CD1c-positive myeloid dendritic cell (primary cell): Measurements from ENCODE around the gene SUFU.

Experiments
- DNase-seq: peaks from one replicate; pipeline ENCODE4 v3.0.0-alpha.2; 2016; ENCODE audit errors: extremely low spot score

Gene SUFU

DNA sequence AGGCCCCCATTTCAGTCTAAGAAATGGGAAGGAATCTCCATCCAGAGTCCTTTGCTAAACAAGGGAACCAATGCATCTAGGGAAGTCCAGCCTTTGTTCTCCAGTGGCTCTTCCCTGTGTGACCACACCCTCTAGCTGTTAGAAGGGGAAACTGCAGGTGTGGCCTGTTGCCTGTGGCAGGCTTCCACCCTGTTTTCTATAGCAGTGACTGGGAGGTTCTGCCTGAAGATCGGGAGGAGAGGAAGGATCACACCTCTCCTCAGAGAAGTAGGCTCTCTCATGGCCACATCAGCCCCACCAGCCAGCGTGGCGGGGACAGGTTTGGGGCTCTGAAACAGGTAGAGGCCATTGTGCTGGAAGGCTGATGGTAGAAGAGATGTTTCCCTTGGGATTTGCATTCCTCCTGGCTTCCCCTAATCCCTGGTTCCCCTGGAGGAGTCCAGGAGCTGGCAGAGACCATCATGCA, 92.8 kb downstream of the SUFU start:
- DNase-seq = peak; percentile 49

DNA sequence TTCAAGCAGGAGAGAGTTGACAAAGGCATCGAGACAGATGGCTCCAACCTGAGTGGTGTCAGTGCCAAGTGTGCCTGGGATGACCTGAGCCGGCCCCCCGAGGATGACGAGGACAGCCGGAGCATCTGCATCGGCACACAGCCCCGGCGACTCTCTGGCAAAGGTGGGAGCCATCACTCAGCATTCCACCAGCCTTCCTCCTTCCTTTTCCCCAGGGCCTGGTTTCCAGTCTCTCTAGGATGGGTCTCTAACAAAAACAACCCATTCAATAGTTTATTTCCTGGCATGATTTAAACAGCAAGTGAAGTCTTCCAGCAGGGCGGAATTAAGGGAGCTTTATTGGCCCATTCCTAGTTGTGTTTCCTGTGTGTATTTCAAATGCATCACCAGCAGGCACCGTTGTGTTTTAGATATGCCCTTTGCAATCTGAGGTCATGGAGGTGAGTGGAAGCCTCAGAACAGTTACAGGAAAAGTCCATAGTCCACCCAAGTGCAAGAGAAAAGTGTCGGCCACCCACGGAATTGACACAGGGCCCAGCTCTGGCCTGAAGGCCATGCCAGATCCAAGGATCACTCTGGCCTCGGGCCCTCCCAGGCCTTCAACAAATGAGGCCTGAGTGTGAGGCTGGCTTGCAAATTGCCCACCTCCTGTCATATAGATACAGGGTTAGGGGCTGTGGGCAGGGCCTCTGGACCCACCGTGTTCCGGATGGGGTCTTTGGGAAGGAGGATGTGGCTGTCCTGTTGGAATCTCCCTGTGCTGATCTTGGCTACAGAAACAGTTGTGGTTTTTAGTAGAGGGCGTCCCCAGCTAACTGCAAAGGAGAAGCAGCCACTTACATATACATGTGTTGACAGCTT, 93.6 kb downstream of the SUFU start:
- no peak for DNase-seq

- no peak for DNase-seq
Measured at GRCh38 chr10:102598243-102598642, 94.5 kb downstream of the SUFU start.

- DNase-seq = no peak
Measured at GRCh38 chr10:102599565-102600327, 96.0 kb downstream of the SUFU start.

DNA sequence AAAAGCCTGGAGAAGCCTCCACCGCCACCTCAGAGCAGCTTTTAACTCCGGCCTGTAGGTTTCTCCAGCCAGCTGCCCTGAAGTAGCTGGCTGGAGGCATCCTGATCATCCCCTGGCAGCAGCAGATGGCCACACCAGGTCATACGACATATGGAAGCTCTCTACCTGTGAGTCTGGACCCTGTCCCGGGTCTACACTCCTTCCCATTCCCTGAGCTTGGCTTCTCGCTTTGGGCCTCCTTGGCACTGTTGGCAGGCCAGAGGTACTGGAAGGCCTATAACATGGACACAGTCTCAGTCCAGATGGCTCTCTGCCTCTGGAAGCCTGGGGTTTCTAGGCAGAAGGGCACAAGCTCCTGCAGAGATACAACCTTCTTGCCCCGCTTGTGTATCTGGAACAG, 97.0 kb downstream of the SUFU start:
- DNase-seq = no peak

DNA sequence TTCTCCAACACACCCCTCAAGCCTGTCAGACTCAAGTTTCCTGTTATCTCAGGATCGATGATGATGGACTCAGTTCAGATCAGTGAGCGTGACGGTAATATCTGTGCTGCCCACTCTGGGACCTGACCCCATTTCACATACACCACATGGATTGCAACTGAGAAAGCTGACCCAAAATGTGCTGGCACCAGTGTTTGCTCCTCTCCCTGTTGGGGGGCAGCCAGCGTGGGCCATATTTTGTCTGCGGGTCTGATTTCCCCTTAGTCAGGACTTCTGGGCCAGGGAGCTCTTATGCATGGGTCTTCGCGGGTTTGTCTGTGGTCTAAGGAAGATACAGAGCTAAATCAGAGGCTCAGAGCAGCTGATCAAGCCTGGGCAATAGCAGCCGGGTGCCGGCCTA, 97.9 kb downstream of the SUFU start:
- no peak for DNase-seq

- DNase-seq = no peak
Measured at GRCh38 chr10:102602272-102603045, 98.7 kb downstream of the SUFU start.

- peak; percentile 50 for DNase-seq
Measured at GRCh38 chr10:102603946-102604345, 100.2 kb downstream of the SUFU start.

DNA sequence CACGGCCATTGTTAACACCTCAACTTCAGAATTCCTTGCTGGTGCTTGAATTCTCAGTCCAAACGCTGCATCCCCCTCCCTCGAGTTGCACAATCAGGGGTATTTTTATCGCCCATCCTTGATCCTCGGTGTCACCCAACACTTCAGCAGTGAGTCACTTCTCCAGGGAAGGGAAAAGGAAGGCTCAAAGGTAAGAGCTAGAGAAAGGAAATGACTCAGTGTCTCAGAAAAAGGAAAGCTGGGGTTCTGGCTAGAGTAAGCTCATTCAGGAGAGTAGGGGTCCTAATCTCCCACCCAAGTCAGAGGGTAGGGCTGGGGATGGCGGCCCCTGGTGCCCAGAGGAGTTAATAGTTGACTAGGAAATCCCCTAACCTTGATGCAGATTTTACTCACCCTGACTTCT, 100.7 kb downstream of the SUFU start:
- no peak for DNase-seq

DNA sequence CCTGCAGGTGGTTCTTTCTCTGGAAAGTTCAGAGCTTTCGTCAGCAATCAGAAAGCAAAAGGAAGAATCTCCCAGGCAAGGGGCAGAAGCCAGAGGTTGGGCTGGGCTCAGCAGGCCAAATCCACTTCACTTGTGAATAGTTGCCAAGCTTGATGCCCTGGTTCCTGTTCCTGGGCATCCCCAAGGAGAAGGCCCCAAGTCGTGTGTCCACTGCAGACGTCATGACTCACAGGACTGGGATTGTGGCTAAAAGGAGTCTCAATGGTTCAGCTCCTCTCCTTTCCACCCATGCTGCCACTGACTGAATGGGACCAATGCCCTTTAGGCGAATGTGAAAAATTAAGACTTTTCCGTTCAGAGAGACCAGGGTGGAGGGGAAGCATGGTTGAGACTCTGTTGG, 101.9 kb downstream of the SUFU start:
- no peak for DNase-seq

GRCh38 chr10:102608487-102608886, 104.7 kb downstream of the SUFU start:
- no peak for DNase-seq

DNA sequence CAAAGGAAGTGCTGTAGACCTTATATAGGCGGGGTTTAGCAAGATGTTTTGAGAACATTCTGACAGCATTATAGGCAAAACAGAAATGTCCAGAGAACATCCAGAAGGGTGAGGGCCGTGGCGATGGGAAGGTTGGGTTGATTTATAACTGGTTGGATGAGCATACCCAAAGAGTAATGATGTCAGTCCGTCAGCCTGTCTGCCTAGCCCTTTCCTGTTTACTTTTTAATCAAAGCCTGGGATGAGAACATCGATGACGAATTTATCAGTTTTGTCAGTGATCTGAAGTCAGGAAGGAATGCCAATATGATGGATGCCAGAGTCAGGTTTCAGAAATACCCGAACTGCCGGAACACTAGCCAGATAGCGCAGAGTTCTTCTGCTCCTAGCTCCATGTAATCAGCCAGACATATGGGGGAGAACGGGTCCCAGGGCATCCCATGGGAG, 106.7 kb downstream of the SUFU start:
- DNase-seq = no peak

DNA sequence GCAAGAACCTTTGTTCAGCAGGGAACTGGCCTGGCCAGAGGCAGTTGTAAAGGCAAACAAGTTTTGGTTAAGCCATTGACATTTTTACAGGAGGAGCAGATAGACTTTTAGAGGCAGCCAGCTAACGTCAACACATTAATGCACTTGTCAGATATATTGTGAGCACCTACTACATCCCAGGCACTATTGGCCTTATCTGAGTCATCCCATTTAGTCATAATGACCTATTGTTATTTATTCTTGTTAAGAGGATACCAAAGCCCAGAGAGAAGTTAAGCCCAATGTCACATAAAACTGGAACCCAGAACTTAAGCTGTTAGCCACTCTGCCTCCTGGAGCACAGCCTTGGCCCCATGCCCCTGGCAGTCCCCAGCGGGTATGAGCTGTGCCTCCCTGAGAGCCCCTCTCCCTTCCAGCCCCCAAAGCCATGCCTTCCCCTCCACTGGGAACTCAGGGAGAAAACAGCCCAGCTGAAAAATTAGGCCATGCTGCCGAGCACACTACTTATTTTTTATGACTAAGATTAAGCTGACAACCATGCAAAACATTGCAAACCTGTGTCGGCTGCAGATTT, 107.8 kb downstream of the SUFU start:
- DNase-seq = no peak

DNA sequence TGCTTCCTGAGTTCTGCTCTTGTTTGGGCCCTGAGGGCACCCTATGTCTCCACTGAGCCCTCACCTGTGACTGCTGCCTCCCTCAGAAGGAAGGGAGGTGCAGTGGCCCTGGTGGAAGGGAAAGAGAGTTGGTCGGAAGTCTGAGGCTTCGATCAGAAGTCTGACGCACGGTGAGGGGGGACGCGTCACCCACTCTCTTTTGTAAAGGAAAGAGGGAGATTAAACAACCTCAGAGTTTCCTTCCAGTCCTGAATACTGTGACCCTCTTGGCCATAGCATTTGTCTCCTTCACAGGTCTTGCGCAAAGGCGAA, 109.1 kb downstream of the SUFU start:
- DNase-seq = no peak

- no peak for DNase-seq
Measured at GRCh38 chr10:102613286-102613685, 109.5 kb downstream of the SUFU start.

GRCh38 chr10:102613785-102614184, 110.0 kb downstream of the SUFU start:
- DNase-seq = no peak

DNA sequence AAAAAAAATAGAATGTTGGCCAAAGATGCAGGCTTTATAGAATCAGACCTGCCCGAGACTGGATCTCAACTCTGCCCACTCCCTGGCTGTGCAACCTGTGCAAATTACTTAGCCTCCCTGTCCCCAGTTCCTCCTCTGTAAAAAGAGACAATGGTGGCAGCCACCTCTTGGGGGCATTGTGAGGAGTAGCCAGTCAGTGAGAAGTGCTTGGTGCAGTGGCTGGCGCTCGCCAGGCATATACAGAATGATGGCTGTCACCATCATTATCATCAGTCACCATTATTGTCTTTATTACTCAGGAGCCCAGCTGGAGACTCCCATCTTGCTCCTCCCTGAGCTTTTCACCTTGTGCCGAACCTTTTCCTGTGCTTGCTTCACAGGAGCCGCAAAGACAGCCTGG, 111.1 kb downstream of the SUFU start:
- DNase-seq = no peak

- no peak for DNase-seq
Measured at GRCh38 chr10:102615361-102615760, 111.6 kb downstream of the SUFU start.

DNA sequence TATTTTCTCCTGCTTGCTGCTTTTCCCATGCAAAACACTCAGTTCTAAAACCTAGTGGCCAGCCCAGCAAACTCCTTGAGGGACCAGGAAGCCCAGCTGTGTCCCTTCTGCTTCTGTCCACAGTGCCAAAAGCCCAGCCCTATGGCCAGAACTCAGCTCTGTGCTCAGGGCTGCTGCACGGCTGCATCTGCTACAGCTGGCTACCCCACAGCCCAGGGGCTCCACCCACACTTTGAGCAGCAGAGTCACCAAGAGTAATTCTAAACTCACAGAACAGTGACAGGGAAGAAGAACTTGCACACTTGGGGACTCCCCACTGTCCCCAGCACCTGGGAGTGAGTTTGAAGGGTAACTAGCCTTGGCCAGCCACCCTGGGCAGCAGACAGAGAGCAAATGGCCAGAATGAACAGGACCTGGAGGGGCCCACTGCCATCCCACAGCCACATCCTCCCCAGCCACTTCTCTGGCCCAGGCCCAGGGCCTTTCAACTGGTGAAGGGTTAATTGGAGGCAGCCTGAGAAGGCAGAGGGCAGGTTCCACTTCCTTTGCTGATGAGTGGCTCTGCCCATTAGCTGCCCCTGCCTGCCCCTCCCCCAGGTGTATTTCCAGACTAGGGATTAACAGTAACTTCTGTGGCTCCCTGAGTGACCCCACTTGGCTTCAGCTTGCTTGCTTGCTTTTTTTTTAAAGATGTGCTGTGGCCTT, 112.4 kb downstream of the SUFU start:
- DNase-seq = no peak

DNA sequence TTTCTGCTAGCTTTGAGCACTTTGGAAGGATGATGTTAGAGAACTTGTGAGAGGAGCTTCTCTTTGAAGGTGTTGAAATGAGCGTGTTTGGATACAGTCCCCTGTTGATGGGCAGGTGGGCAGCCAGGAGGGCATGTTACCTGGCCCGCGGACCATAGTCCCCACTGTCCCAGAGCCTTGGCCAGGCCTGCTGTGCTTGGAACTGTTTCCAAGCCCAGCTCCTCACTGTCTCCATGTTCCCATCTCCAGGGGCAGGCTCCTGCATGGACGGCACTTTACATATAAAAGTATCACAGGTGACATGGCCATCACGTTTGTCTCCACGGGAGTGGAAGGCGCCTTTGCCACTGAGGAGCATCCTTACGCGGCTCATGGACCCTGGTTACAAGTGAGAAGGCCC, 113.3 kb downstream of the SUFU start:
- no peak for DNase-seq

- DNase-seq = no peak
Measured at GRCh38 chr10:102617816-102618215, 114.0 kb downstream of the SUFU start.
